WTC11 (cell line): ENCODE data around the gene UPF1.

Experiments used
- ATF3 ChIP-seq: sonication (generic); formaldehyde crosslinking; conservative IDR thresholded peaks from 2 replicates; pipeline ENCODE4 v1.8.1; 2022; ENCODE audit warnings: mild to moderate bottlenecking, missing genetic modification reagents
- CREB1 ChIP-seq: sonication (generic); formaldehyde crosslinking; IDR thresholded peaks from 2 replicates; pipeline ENCODE4 v1.8.0; 2023; ENCODE audit warnings: mild to moderate bottlenecking, missing genetic modification reagents
- ESRRA ChIP-seq: sonication (generic); formaldehyde crosslinking; IDR thresholded peaks from 2 replicates; pipeline ENCODE4 v1.8.1; 2022; ENCODE audit warnings: mild to moderate bottlenecking, missing genetic modification reagents, borderline replicate concordance
- FOXK1 ChIP-seq: sonication (generic); formaldehyde crosslinking; IDR thresholded peaks from 2 replicates; pipeline ENCODE4 v1.8.0; 2022; ENCODE audit warnings: mild to moderate bottlenecking, moderate library complexity, missing genetic modification reagents
- FOXP4 ChIP-seq: sonication (generic); formaldehyde crosslinking; IDR thresholded peaks from 2 replicates; pipeline ENCODE4 v1.8.0; 2022; ENCODE audit warnings: mild to moderate bottlenecking, missing genetic modification reagents
- GRHL2 ChIP-seq: fragments of 250-450 bp; sonication (Bioruptor Pico); IDR thresholded peaks from 2 replicates; pipeline ENCODE4 v1.8.0; 2022; ENCODE audit warnings: mild to moderate bottlenecking, moderate library complexity; ENCODE audit not compliant: insufficient replicate concordance, severe bottlenecking
- JUN ChIP-seq: sonication (generic); formaldehyde crosslinking; IDR thresholded peaks from 2 replicates; pipeline ENCODE4 v1.8.0; 2023; ENCODE audit warnings: mild to moderate bottlenecking, missing genetic modification reagents
- SMAD3 ChIP-seq: sonication (generic); formaldehyde crosslinking; IDR thresholded peaks from 2 replicates; pipeline ENCODE4 v1.8.0; 2022; ENCODE audit warnings: missing genetic modification reagents, mild to moderate bottlenecking, borderline replicate concordance
- STAT6 ChIP-seq: sonication (generic); formaldehyde crosslinking; conservative IDR thresholded peaks from 2 replicates; pipeline ENCODE4 v1.8.1; 2023; ENCODE audit warnings: mild to moderate bottlenecking, low read depth, missing genetic modification reagents, moderate library complexity
- TF ChIP-seq, protein P1 (sequence below): fragments of 200-600 bp; IDR thresholded peaks from 2 replicates; pipeline ENCODE4 v1.8.0; 2022; ENCODE audit warnings: antibody characterized with exemption
- TF ChIP-seq, protein P2 (sequence below): sonication (generic); formaldehyde crosslinking; IDR thresholded peaks from 2 replicates; pipeline ENCODE4 v1.8.1; 2023; ENCODE audit warnings: mild to moderate bottlenecking, moderate library complexity, missing genetic modification reagents

DNA sequence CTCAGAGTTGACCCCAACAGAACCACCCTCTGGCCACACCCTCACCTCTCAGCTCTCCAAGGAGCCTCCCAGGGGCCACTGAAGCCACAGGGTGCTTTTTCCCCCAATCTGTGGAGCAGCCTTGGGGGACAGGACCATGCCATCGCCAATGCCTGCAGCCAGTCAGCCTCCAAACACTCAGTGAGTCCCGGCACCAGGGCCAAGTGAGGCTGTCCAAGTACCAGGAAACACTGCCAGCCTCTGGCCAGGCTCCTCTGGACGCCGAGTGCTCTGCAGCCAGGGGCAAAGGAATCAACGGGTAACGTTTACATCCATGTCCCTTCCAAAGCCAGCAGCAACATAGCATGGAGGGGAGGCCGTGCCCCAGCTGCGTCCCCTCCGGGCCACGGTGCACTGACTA lies 31.1 kb upstream of the UPF1 start:
- TF ChIP-seq CREB1 (no peak), ATF3 (CRISPR knock-in tag) (no peak), SMAD3 (CRISPR knock-in tag) (no peak), FOXK1 (CRISPR knock-in tag) (no peak), ESRRA (CRISPR knock-in tag) (no peak), JUN (CRISPR knock-in tag) (no peak), FOXP4 (no peak), GRHL2 (no peak), STAT6 (CRISPR knock-in tag) (no peak)
- TF ChIP-seq, protein P1, sequence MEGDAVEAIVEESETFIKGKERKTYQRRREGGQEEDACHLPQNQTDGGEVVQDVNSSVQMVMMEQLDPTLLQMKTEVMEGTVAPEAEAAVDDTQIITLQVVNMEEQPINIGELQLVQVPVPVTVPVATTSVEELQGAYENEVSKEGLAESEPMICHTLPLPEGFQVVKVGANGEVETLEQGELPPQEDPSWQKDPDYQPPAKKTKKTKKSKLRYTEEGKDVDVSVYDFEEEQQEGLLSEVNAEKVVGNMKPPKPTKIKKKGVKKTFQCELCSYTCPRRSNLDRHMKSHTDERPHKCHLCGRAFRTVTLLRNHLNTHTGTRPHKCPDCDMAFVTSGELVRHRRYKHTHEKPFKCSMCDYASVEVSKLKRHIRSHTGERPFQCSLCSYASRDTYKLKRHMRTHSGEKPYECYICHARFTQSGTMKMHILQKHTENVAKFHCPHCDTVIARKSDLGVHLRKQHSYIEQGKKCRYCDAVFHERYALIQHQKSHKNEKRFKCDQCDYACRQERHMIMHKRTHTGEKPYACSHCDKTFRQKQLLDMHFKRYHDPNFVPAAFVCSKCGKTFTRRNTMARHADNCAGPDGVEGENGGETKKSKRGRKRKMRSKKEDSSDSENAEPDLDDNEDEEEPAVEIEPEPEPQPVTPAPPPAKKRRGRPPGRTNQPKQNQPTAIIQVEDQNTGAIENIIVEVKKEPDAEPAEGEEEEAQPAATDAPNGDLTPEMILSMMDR: no peak
- TF ChIP-seq, protein P2, sequence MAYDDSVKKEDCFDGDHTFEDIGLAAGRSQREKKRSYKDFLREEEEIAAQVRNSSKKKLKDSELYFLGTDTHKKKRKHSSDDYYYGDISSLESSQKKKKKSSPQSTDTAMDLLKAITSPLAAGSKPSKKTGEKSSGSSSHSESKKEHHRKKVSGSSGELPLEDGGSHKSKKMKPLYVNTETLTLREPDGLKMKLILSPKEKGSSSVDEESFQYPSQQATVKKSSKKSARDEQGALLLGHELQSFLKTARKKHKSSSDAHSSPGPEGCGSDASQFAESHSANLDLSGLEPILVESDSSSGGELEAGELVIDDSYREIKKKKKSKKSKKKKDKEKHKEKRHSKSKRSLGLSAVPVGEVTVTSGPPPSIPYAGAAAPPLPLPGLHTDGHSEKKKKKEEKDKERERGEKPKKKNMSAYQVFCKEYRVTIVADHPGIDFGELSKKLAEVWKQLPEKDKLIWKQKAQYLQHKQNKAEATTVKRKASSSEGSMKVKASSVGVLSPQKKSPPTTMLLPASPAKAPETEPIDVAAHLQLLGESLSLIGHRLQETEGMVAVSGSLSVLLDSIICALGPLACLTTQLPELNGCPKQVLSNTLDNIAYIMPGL (CRISPR knock-in tag): no peak
